Fibroblast of skin of scalp (primary cell): ENCODE measurements around the gene EGR2. TPM values are rescaled to one million over a fixed set of nuclear protein-coding genes. Genes with fewer than 3 reads are reported as not detected.

Experiments
- DNase-seq: peaks from one replicate; pipeline ENCODE4 v3.0.0-alpha.2; 2013
- polyA plus RNA-seq, 2 experiments: library from polyadenylated mRNA; unstranded; fragments of 120-200 nt; gene quantifications; one replicate each; pipeline ENCODE4 v1.2.1, GENCODE V29; 2013; ENCODE audit not compliant: insufficient read length in 2 of 2

EGR2 gene
- polyA plus RNA-seq (2013, experiment 1 of 2; ENCODE audit: insufficient read length): 0.59 TPM
- 0.80 TPM for polyA plus RNA-seq (2013, experiment 2 of 2; ENCODE audit: insufficient read length)

DNA sequence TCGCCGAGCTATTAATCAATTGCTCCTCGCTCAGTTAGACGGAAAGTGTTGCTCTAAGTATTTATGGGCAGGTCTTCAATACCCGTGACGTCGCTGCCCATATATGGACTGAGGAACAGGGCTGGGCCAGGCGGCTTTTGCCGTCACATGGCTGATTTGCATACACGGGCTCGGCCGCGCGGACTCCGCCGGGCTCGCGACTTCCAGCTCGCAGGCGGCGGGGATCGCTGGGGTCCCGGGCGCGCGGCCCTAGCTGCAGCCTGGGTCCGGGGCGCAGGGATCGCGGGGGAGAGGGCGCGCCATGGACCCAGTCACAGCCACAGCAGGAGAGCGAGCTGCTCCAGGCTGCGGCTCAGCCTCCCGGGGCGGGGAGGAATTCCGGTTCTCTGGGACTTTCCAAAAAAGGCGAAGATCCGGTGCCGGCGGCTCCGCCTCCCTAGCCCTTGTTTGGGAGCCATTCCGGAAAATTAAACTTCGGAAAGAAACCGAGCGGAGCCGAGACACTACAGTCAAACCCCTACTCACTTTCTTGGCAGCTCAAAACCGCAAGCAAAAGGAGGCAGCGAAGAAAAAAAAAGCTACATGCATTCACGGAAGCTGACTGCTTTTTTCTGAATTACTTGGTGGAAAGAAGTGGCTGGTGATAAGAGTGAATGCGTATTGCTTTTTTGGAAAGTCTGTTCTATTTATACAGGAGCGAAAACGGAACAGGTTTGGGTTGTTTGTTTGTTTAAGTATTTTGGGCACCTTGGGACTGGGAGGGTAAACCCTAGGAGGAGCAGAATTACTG, at the start of gene EGR2:
TSS of gene EGR2 (minus strand) at position 36 of the 790 bp plus-strand sequence. CDS start 337 bp downstream, outside the sequence.
- DNase-seq: peak; percentile 95

DNA sequence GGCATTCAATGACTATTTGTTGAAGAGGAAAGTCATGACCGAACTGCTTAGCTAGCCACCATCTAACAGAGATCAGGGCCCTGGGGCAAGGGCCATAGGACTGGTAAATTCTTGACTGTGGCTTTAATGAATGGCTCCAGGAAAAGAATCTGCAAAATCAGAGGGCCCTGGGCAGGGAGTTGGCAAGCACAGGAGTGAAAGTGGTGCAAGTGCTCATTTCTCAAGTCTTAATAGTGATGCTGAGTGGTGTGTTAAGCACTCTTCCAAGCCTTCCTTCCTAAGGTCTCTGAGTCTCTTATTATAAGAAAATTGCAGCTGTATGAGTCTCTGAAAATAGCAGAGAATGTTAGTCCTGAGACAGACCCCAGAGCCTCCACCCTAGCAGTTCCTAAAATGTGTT, 46.3 kb upstream of the EGR2 start:
- no peak for DNase-seq

DNA sequence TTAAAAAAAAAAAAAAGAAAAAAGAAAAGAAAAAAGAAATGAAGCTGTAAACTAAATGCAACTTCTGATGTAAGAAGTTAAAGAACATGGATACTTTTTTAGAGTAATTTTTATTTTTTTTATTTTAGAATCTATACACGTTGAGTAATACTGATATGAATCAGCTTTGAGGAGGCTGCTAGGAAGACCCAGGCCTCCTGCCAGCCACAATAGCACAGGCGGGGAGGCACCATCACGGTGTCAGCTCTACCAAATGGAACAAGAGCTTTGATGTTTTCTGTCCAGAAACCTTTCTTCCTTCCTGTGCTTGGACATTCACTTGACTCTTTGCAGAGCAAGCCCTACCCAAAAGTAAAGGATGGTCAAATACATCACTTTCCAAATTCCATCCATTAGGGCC, 45.3 kb upstream of the EGR2 start:
- DNase-seq: no peak

DNA sequence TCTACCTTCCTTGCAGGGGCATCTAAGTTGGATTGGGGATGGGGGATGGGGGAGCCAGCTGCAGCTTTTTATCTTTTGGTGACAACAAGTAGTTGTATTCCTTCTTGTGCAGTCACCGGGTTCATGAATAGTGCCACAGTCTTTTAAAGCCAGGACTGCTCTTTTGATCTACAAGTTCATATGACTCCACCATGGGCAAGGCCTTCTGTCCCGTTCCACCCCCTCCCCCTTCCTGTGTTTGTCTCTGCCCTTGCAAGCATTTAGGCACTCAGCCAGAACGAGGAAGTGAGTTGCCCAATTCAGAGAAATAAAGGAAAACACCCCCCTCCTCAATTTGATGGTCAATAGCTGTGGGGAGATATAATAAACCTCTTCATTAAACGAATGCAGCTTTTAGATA, 44.8 kb upstream of the EGR2 start:
- DNase-seq: no peak

DNA sequence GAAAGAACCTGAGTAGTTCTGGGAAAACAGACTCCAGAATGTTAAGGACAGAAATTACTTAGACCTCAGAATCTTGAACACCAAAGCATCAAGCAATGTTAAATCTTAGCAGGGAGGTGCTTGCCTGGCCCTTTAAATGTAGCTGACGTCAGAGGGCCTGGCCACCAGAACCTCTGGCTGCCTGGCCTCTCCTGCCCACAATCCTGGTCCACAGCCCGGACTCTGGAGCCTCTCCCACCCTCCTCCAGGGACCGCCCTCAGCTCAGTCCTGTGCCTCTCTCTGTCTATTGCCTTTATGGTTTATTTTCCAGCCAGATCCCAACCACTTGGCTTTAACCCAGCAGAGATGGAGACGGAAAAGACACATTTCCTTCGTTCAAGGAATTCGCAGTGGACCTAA, 42.2 kb upstream of the EGR2 start:
- DNase-seq: peak; percentile 52

DNA sequence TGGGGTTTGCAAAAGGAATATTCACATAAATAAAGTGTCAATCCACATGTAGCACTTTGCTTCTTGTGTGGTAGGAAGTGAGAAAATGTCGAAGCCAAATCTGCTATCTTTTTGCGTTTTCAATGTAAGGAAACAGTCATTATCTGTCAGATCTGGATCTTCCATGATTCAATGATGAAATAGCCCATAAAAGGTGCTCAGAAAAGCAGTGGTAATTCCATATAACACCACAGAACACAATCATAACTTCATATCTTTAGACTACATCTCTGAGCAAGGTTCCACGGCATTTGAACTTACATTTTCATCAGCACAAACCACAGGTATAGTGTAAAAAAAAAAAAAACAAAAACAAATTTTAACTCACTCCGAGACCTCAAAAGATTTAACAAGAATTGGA, 39.9 kb upstream of the EGR2 start:
- no peak for DNase-seq

DNA sequence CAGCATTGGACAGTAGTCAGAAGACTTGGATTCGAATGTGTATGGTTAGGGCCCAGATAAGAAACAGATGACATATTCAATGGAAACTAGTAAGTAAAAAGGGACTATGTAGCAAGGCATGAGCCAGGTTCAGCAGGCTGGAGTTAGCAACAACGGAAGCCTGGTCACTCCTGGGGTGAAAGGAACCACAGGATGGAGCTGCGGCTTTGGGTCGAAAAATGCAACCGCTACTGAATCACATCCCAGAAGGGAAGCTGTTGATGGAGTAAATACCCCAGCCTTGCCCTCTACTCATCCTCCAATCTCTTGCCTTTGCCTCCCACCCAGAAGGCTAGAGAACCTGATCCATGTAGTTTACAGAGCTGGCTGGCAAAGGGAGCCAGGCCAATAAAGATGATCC, 37.5 kb upstream of the EGR2 start:
- DNase-seq: peak; percentile 13

DNA sequence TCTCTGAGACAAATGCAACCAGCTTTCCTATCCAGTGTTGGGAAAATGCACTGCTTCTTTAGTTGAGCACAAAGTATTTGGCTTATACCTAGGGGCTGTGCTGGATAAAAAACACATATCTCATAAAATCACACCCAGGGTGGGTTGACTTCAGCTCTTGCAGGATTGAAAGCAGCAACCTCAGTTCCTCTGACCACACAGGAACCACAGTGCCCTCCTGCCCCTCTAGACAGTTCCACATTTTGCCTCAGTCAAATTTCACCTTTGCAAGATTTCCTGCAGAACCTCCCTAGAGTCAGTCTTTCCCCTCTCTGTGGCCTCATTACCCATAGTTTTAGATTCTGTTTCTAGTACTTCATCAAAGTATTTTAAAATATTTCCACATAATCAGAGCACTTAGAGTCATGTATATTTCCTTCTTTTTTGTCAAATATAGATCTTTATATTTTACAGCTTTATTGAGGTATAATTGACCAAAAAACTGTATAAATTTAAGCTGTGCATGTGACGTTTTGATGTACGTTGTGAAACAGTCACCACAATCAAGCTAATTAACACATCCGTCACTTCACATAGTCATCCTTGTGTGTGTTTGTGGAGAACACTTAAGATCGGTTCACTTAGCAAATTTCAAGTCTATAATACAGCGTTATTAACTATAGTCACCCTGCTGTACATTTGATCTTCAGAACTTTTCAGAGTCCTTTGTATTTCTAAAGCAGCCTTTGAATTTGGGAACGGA, 37.0 kb upstream of the EGR2 start:
- no peak for DNase-seq

DNA sequence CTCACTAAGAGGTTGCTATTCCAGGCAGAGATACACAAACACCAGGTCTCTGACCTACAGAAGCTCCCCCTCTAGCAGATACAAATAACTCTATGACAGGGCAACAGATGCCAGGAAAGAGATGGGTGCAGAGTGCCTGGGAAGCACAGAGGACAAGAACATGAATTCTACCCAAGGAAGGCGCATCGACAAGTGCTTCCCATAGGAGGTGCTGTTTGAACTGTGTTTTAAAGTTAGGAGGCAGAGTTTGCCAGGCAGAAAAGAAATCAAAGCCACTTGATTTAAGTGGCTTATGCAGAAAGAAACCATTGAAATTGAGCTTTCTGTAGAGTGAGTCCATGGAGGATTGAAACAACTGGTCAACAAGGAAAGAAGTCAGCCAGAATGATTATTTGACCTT, 35.3 kb upstream of the EGR2 start:
- no peak for DNase-seq

DNA sequence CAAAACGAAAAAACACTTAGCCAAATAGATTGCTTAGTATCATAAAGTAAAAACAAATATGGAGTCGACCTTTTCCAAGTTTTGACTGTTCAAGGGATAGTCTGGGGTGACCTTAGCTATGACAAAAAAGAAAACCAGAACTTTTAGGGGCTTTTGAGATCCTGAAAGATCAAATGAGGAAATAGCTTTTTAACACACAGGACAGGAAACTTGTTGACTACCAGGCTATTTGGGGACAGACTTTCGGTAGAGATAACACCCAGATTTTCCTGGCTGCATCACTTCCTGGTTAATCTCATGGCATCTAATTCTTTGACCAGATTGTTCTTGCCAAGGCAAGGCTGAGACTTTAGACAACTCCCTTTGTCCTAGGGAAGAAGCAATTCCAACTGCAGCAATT, 34.5 kb upstream of the EGR2 start:
- no peak for DNase-seq

DNA sequence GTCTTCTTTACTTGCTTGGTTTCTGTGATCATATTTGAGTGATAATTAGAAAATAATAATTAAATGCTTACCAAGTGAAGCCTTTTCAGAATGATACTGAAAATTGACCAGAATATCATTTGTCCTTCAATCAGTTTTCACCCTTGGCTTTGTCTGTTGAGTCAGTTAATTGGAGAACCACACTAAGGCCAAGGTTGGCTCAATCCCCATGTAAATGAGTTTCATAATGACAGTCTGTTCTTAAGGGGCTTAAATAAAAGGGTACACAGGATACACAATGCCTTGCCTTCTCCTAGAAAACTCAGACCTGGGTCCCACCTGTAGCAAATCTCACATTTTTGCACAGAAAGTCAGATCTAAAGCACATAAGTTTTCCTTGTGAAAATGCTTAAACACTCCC, 31.3 kb upstream of the EGR2 start:
- no peak for DNase-seq

DNA sequence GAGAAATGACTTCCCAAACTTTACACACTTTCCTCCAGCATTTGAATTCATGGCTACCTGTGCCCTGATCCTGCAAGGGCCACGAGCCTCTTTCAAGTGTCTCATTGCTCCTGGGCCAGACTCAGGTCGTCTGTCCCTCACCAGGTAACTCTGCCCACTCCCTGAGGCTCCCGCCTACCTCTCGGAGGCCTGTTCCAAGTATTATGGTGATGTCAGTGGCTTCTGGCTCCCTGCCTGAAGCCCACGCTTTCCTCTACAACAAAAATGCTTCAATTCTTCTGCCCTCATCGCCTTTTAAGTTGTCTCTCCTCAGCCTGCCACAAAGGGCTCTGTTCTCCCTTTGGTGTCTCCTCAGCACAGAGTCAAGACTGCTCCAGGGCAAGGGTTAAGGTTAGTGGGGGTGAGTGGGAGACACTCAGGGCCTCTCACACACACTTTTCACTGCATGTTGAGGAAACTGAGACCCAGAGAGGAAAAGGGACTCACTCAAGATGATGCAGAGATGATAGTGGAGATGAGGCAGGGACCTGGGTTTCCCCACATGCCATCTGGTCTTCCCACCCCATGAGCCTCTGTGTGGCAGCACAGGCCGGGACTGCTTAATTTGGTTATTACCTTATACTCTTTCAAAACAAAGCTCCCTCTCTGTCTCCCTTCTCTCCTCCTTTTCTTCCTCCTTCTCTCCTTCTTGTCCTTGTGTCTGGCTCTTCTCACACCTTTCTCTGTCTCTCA, 28.3 kb upstream of the EGR2 start:
- DNase-seq: no peak

DNA sequence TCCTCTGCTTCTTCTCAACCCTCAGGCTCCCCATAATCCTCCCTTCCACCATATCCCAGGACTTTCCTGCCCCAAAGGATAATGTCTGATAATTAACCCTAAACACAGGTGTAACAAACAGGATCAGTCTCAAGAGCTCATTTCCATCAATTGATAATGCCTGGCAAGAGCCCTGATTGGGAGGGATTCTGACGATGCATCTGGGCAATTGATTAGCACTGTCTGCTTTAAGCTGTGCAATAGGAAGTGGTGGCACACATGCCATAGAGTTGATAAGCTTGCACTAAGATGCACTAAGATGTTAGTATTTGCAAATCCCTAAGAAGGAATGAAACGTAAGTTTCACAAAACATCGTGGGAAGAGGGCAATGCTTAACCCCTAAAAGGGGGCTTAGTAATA, 27.4 kb upstream of the EGR2 start:
- DNase-seq: no peak

DNA sequence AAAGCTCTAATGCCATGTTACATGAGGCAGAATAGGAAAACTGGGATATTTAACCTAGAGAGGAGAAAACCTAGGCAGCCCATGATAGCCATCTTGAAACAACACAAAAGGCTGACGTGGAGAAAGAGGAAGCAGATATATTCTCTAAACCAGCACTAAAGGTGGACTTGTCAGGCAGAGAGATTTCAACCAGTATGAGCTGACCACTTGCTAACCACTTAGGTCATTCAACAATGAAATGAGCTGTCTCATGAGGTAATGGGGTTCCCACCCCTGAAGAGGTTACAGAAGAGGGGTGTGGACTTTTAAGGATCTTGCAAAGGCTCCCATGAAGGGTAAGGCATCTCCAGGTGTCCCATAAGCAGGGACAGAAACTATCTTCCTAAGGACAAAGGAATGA, 26.8 kb upstream of the EGR2 start:
- no peak for DNase-seq

DNA sequence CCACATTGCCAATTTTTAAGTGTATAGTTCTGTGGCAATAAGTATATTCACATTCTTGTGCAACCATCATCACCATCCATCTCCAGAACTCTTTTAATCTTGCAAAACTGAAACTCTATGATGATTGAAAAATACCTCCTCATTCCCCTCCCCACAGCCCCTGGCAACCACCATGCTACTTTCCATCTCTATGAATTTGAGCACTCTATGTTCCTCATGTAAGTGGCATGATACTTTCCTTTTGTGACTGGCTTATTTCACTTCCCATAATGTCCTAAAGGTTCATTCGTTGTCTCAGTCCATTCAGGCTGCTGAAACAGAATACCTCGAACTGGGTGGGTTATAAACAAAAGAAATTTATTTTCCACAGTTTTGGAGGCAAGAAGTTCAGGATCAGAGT, 23.4 kb upstream of the EGR2 start:
- no peak for DNase-seq

DNA sequence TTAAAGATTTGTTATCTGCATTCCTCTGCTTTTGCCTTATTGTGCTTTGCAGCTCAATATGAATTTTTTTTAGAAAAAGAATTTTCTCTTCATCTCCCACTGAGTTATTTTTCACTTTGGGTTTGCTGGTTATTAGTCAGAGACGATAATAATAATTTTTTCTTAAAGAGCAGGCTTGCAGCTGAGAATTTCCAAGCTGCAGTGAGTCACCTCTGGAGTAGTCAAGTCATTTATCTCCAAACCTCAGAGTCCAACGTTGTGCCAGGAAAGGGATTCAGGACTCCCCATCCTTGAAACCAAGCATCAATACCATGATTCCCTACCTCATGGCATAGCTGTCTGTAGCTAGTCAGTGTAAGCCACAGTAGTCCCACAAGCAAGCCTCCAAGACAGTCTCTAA, 15.2 kb upstream of the EGR2 start:
- peak; percentile 95 for DNase-seq

DNA sequence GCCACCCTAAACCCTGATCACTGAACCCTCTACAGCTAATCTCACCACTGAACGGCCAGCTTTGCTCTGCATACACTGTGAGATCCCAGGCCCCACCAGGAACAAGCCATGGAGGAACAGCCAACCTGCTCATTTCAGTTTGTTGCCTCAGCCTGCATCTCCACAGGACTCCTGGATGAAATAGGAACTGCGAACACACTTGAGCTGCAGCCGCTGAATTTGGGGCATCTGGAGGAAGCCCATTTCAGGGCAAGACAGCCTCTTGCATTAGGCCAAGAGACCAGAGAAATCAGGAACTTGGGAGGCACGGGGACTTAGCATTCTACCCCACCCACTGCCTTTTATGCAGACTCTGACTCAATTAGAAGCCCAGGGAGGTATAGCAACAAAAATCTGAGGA, 14.5 kb upstream of the EGR2 start:
- peak; percentile 91 for DNase-seq

DNA sequence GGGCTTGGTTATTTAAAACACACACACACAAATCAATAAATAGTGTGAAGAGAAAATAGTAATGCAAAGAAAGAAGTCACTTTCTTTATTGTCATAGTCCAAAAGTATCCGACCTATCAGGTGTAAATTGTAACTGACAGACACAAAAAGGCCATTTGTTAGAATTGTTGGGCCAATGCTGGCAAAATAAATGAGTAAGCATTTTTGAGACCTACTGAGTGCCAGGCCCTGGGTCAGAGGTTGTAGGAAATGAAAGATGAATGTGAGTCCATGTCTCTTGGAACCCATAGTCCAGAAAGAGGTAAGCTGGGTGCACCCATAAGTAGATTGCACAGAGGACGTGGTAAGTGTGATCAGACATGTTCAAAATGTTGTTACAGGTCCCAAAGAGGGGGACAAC, 13.5 kb upstream of the EGR2 start:
- DNase-seq: no peak

DNA sequence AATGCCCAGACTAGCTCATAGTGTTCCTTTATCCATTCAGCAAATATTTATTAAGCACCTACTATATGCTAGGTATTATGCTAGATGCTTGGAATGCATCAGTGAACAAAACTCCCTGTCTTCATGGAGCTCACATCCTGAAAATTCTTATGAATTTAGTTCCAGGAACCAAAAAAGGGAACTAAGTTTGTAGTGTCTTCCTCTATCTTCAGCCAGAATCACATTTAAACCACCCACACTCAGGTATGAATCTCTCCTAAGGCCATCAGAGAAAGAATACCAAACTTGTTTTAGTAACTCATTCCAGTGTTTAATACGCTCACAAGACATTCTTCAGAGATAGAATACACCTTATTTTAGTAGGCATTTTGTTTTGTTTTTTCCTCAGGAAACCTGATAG, 10.1 kb upstream of the EGR2 start:
- no peak for DNase-seq

DNA sequence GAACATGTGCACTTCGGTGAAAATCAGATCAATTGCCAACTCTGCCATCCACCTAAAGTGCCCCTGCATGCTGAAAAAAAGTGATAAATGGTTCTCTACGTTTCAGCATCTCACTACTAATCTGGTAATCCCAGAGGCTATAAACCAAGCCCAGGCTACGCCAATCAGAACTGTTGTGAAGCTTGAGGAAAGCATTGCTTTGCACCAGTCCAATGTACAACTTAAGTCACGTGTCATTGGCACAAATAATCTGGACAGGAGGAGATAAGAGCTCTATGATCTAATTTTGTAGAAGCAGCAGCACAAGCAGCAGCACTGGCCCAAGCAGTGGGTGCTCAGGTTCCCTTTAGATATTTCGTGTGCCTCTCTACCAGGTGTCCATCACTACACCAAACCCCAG, 4.4 kb upstream of the EGR2 start:
- no peak for DNase-seq

DNA sequence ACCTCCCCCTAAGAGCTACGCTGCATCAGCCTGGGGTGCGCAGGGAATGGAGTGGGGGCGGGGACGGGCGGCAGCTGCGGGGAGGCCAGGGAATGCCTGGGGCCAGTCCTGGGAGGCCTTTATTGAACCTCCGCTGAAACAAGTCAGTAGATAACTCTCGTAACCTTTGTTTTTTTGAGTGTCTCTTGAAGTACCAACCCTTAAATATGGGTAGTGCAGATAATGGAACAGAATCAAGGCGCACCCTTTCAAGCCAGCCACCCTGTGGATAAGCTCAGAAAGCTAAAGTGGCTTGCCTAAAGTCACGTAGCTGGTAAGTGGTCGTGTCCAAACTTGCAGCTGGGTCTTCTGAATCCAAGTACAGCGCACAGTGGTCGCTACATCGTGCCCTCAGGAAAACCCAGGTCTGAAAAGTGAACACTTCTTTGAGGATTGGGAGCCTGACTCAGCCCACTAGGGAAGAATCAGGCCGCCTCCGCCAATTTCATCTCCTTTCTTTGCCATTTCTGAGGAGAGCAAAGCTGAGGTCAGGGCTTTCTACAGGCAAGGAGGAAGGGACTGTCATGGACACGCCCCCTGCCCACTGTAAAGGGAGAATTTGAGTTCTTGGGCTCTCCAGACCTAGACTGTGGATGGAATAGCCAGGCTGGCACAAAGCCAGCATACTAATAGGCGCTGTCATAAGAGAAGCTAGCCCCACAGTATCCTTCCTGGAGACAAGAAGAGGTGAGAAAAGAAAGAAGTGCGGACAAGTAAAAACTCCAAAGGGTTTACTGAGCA, 3.2 kb upstream of the EGR2 start:
- no peak for DNase-seq

DNA sequence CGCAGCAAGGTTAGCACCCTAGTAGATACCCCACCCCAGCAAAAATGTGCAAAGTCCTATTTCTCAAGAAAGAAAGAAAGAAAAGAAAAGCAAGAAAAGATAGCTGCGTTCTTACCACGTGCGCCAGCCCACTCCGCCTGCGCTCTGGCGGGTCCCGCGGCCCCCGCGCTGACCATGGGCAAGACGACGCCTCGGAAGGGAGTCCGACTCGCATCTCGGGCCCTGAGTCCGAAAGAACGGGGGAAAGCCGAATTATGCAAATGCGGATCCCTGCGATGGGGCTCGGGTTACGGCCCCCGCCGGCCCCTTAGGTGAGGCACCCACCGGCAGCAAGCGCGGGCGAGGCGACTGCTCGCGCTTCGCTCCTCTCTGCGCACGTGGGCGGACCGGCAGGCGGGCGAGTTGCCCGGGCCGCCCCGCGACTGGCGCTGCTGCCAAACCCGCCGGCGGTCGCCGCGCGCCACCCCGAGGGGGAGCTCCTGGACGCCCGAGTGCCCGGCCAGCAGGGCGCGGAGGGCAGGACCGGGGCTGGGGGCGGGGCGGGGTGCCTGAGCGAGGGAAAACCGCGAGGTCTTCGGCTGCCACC, 2.4 kb upstream of the EGR2 start:
- peak; percentile 26 for DNase-seq
